ENCODE results near the gene ZNF669.
A peak's percentile ranks its signal among the peaks of the same experiment; 100 is the strongest.

The ZNF669 gene

DNA sequence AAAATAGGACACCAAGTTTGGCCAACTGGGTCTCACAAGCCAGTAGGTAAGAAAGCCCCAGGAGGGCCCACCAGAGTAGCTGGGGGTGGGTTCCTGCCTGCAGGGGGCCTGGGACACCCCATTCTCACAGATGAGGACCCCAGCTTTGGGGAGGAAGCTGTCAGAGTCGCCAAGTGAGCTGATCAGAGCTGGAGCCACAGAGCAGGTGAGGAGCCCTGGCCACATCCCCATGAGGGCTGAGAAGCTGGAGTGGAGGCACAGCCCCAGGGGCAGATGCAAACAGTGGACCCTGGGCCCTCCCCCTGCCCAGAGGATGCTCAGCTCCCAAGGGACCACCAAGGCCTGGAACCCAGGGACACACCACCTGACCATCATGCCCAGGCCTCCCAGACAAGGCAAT lies 16.9 kb downstream of the ZNF669 start:
- ChIA-PET POLR2A (no interaction called here), CTCF (no interaction called here)
- TF ChIP-seq, protein P1, sequence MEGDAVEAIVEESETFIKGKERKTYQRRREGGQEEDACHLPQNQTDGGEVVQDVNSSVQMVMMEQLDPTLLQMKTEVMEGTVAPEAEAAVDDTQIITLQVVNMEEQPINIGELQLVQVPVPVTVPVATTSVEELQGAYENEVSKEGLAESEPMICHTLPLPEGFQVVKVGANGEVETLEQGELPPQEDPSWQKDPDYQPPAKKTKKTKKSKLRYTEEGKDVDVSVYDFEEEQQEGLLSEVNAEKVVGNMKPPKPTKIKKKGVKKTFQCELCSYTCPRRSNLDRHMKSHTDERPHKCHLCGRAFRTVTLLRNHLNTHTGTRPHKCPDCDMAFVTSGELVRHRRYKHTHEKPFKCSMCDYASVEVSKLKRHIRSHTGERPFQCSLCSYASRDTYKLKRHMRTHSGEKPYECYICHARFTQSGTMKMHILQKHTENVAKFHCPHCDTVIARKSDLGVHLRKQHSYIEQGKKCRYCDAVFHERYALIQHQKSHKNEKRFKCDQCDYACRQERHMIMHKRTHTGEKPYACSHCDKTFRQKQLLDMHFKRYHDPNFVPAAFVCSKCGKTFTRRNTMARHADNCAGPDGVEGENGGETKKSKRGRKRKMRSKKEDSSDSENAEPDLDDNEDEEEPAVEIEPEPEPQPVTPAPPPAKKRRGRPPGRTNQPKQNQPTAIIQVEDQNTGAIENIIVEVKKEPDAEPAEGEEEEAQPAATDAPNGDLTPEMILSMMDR (IDR thresholded peaks at IDR 0.05; ENCODE audit: insufficient read depth, low read length, missing control alignments) = no peak
- no peak for DNase-seq (ENCODE audit: low read depth, low spot score)
- no peak overlapping the region for H3K4me3 ChIP-seq (ENCODE audit: low read depth, low read length)

DNA sequence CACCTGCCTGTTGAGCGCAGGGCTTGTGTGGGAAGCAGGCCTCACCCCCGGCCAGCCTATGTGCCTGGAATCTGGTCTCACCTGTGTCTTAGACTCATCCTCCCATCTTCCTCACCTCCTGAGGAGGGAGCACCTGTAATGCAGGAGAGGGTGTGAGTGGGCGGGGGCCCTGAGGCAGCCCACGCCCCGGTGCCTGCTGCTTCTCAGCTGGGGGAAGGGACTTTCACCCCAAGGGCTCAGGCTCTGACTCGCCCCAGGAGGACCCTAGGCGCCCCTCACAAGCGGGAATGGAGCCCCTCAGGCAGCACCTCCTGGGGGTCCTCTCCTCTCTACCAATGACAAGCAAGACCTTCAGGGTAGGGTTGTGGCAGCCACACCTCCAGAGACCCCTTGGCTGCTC lies 18.8 kb downstream of the ZNF669 start:
- DNase-seq (ENCODE audit: low read depth, low spot score) = no peak
- ChIA-PET POLR2A (no interaction called here), CTCF (no interaction called here)
- H3K4me3 ChIP-seq (ENCODE audit: low read depth, low read length) = no peak overlapping the region
- TF ChIP-seq, protein P1 (IDR thresholded peaks at IDR 0.05; ENCODE audit: insufficient read depth, low read length, missing control alignments) = no peak

DNA sequence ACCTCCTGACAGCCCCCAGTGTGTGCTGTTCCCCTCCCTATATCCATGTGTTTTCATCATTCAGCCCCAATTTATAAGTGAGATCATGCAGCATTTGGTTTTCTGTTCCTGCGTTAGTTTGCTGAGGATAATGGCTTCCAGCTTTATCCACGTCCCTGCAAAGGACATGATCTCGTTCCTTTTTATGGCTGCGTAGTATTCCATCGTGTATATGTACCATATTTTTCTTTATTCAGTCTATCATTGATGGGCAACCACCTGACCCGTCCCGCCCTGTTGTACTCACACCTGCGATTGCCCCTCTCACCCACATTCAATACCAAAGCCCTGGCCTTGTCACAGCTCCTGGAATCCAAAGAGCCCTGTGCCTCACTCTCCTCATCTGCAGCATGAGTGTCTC lies 19.4 kb downstream of the ZNF669 start:
- no peak for DNase-seq (ENCODE audit: low read depth, low spot score)
- POLR2A ChIA-PET = no interaction called here
- CTCF ChIA-PET = no interaction called here

DNA sequence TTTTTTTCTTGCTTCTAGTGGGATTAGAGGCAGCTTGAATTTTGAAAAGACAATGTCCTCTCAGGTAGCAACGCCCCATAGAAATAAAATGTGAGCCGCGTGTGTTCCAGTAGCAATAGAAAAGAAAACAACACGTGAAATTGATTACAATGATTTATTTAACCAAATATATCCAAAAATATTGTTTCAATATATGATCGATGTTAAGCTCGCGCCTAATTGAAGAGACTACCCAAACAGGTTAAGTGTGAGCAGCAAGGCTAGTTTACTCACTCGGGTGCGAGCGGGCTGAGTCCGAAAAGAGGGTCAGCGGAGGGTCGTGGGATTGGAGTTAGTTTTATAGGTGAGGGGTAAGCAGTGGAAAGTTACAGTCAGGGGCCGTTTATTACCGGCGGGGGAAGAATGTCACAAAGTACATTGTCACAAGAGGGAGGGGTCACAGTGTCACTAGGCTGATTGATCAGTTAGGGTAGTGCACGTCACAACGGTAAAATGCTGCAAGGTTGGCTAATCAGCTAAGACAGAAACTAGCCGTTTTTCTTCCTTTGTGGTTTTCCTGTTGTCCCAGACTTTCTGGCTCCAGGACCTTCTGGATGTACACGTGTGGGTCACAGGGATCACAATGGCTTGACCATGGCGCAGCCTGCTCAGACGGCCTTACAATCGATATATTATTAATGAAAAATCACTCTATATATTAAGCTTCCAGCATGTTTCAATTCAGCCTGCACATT lies 24.8 kb downstream of the ZNF669 start:
- POLR2A ChIA-PET = interaction anchor here (0.6 to 1.6 kb wide), 2 partner anchors 15 to 96 kb away, joined by 3 to 4 read pairs; no protein-coding TSS in a partner anchor
- no peak for DNase-seq (ENCODE audit: low read depth, low spot score)
- H3K4me3 ChIP-seq (ENCODE audit: low read depth, low read length) = no peak overlapping the region

More for the DNA sequence above, 19.4 kb downstream of the ZNF669 start:
- H3K4me3 ChIP-seq (ENCODE audit: low read depth, low read length) = no peak overlapping the region
- TF ChIP-seq, protein P1 (IDR thresholded peaks at IDR 0.05; ENCODE audit: insufficient read depth, low read length, missing control alignments) = no peak

DNA sequence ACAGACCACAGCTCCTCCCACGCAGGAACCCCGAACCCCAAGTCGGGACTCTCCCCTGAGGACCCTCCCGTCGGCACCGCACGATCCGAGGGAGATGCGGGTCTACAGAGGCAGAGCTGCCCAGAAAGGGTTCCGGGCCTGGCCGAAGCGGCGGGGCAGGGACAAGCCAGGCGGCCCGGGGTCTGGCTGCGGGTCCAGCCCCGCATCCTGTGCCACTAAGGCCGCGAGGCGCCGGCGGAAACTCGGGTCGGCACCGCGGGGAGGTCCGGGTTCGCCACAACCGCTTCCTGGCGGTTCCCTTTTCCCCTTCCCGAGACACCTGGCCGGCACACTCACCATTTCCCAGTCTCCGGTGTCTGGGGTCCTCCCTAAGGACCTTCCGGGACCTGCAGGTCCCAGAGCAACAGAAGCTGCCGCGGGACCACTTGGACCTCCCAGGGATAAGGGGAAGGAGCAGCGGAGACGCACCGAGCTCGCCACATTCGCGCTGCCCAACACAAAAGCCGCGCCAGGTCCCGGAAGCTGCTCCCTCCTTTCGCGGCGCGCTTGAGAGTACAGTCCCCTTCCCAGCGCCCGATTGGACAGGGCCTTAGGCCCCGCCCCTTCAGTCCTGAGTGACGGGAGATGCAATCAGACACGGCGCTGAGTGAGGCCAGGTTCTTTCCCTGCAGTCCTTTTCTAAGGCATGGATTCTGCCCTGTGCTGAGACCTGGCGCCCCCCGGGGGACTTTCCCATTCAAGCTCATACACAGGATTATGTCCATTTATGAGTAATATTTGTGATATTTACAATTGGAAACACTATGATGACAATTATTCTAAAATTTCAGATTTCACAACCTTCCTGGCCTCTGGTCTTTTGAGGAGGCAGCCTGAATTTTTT lies 25.7 kb downstream of the ZNF669 start, which contains the start of gene ZNF670:
Gene ZNF670 (minus strand): TSS at position 554 of the 883 bp plus-strand sequence. CDS start 215 bp downstream, at position 339.
- TF ChIP-seq, protein P1 (IDR thresholded peaks at IDR 0.05; ENCODE audit: insufficient read depth, low read length, missing control alignments) = peak; percentile 60
- ChIA-PET CTCF (interaction anchor here (0.7 to 3.1 kb wide), 9 partner anchors 10 to 389 kb away, joined by 3 to 27 read pairs (median 5); partner anchors contain the start of gene ZNF669), POLR2A (interaction anchor here (0.6 to 1.6 kb wide), 3 partner anchors 14 to 95 kb away, joined by 3 to 4 read pairs (median 3); no protein-coding TSS in a partner anchor)
- H3K4me3 ChIP-seq (ENCODE audit: low read depth, low read length) = peak within 1 kb of the TSS; percentile 91
- DNase-seq (ENCODE audit: low read depth, low spot score) = peak; percentile 82

More for the DNA sequence above, 24.8 kb downstream of the ZNF669 start:
- CTCF ChIA-PET = interaction anchor here (0.8 to 3.1 kb wide), 9 partner anchors 10 to 390 kb away, joined by 3 to 27 read pairs (median 5); partner anchors contain the start of gene ZNF669
- TF ChIP-seq, protein P1 (IDR thresholded peaks at IDR 0.05; ENCODE audit: insufficient read depth, low read length, missing control alignments) = no peak

All from AG04449 (cell line).